ENCODE measurements around the gene SHH.

The SHH gene

GRCh38 chr7:155774947-155775346, 37.3 kb downstream of the SHH start:
- Histone ChIP-seq H3K4me1 (ENCODE audit: control insufficient read depth, low read length) (no peaks in the 10 kb centered on the region), H4K20me1 (ENCODE audit: control insufficient read depth, insufficient read depth, low read depth, low read length) (no peaks in the 10 kb centered on the region), H3K27me3 (ENCODE audit: control insufficient read depth, low read length) (no peaks in the 10 kb centered on the region), H3K79me2 (ENCODE audit: control insufficient read depth, low read length) (peaks cover 17% of the 10 kb centered on the region), H3F3A (ENCODE audit: control insufficient read depth, insufficient read depth) (no peaks in the 10 kb centered on the region), H3K4me3 (ENCODE audit: low read length) (no peak overlapping the region), H3K4me2 (ENCODE audit: low read length) (no peak overlapping the region), H3K27ac (ENCODE audit: low read depth, low read length) (no peak overlapping the region), H3K9me3 (ENCODE audit: control insufficient read depth, insufficient read depth, low read length) (no peaks in the 10 kb centered on the region), H3K9me2 (replicated peaks; ENCODE audit: control insufficient read depth, low read length) (no peaks in the 10 kb centered on the region), H3K36me3 (ENCODE audit: control insufficient read depth, low read length) (peaks cover 93% of the 10 kb centered on the region)
- no peak for TF ChIP-seq CTCF (IDR thresholded peaks at IDR 0.05; ENCODE audit: low read depth, low read length, poor library complexity, severe bottlenecking)
- no peak for TF ChIP-seq EZH2phosphoT487 (IDR thresholded peaks at IDR 0.05; ENCODE audit: borderline replicate concordance, low read length)

GRCh38 chr7:155773531-155773930, 38.7 kb downstream of the SHH start:
- H3K9me2 ChIP-seq (replicated peaks; ENCODE audit: control insufficient read depth, low read length), result no peaks in the 10 kb centered on the region
- no peaks in the 10 kb centered on the region for H3K27me3 ChIP-seq (ENCODE audit: control insufficient read depth, low read length)
- peaks cover 31% of the 10 kb centered on the region for H3K79me2 ChIP-seq (ENCODE audit: control insufficient read depth, low read length)
- H3K36me3 ChIP-seq (ENCODE audit: control insufficient read depth, low read length), result peaks cover 97% of the 10 kb centered on the region
- H3K4me2 ChIP-seq (ENCODE audit: low read length), result no peak overlapping the region
- H3K4me3 ChIP-seq (ENCODE audit: low read length), result no peak overlapping the region
- peaks cover 8% of the 10 kb centered on the region; the same call in 1 of the 2 replicates for H4K20me1 ChIP-seq (ENCODE audit: control insufficient read depth, insufficient read depth, low read depth, low read length)
- no peak overlapping the region for H3K27ac ChIP-seq (ENCODE audit: low read depth, low read length)
- no peaks in the 10 kb centered on the region for H3K4me1 ChIP-seq (ENCODE audit: control insufficient read depth, low read length)
- H3F3A ChIP-seq (ENCODE audit: control insufficient read depth, insufficient read depth), result no peaks in the 10 kb centered on the region
- no peak for TF ChIP-seq EZH2phosphoT487 (IDR thresholded peaks at IDR 0.05; ENCODE audit: borderline replicate concordance, low read length)
- TF ChIP-seq CTCF (IDR thresholded peaks at IDR 0.05; ENCODE audit: low read depth, low read length, poor library complexity, severe bottlenecking), result no peak
- no peaks in the 10 kb centered on the region for H3K9me3 ChIP-seq (ENCODE audit: control insufficient read depth, insufficient read depth, low read length)

- Histone ChIP-seq H3K4me1 (ENCODE audit: control insufficient read depth, low read length) (peaks cover 21% of the 10 kb centered on the region), H3K27ac (ENCODE audit: low read depth, low read length) (no peak overlapping the region), H3K27me3 (ENCODE audit: control insufficient read depth, low read length) (no peaks in the 10 kb centered on the region), H3F3A (ENCODE audit: control insufficient read depth, insufficient read depth) (no peaks in the 10 kb centered on the region), H4K20me1 (ENCODE audit: control insufficient read depth, insufficient read depth, low read depth, low read length) (peaks cover 8% of the 10 kb centered on the region; the same call in 1 of the 2 replicates), H3K9me3 (ENCODE audit: control insufficient read depth, insufficient read depth, low read length) (no peaks in the 10 kb centered on the region), H3K4me3 (ENCODE audit: low read length) (no peak overlapping the region), H3K79me2 (ENCODE audit: control insufficient read depth, low read length) (peaks cover 58% of the 10 kb centered on the region), H3K9me2 (replicated peaks; ENCODE audit: control insufficient read depth, low read length) (no peaks in the 10 kb centered on the region), H3K36me3 (ENCODE audit: control insufficient read depth, low read length) (peaks cover 96% of the 10 kb centered on the region), H3K4me2 (ENCODE audit: low read length) (no peak overlapping the region)
- TF ChIP-seq EZH2phosphoT487 (IDR thresholded peaks at IDR 0.05; ENCODE audit: borderline replicate concordance, low read length) (no peak), CTCF (IDR thresholded peaks at IDR 0.05; ENCODE audit: low read depth, low read length, poor library complexity, severe bottlenecking) (no peak)
These were observed 42.0 kb downstream of the SHH start for GRCh38 chr7:155770241-155770640.
